ENCODE data around the gene TEX261. TPM values are rescaled to one million over a fixed set of nuclear protein-coding genes. Genes with fewer than 3 reads are reported as not detected.
A peak's percentile ranks its signal among the peaks of the same experiment; 100 is the strongest.
"Not testable (repeated sequence)": the region's sequence is repeated elsewhere in the genome, so short reads cannot be mapped to it uniquely, and the experiment has no call there.

TEX261 gene
- total RNA-seq (2014; rRNA removed; shearing (Covaris generic)): 55.3 and 59.5 TPM in 2 replicates
- polyA plus RNA-seq (2015; cell fraction: cytosol; rRNA removed): 114 and 117 TPM in 2 replicates
- polyA plus RNA-seq (2015; cell fraction: nucleus; rRNA removed): 64.8 and 135 TPM in 2 replicates

DNA sequence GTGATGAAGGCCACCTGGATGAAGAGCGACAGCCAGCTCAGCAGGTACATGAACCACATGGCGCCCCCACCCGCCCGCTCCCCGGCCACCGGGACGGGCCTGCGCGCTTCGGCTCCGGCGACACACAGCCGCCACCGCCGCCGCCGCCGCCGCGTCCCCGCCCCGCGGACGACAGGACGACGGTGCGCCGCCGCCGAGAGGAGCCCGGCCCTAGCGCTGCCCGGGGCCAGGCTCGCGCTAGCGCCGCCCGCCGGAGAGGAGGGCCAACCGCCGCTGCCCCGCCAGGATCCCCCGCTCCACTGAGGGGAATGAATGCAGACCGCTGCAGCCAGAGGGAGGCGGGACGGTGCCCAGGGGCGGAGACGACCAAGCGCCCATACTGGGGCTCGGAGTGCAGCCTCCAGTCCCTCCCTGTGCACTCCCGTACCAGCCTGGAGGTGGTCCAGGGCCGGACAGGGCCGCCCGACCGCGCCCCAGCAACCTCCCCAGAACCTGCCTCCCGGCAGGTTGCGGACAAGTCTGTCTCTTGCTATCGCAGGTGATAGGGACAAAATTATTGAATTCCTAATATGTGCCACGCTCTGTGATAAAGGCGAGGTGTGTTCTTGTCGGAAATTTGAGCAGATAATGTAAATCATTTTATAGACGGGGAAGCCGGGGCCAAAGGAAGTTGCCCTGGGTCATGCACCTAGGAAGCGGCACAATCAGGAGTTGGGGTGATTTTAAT, at the start of gene TEX261:
Gene TEX261 (minus strand): TSS at position 175 of the 727 bp plus-strand sequence. CDS start 116 bp downstream, at position 59.
- DNase-seq (ENCODE audit: low read depth, low spot score): peak; percentile 92

DNA sequence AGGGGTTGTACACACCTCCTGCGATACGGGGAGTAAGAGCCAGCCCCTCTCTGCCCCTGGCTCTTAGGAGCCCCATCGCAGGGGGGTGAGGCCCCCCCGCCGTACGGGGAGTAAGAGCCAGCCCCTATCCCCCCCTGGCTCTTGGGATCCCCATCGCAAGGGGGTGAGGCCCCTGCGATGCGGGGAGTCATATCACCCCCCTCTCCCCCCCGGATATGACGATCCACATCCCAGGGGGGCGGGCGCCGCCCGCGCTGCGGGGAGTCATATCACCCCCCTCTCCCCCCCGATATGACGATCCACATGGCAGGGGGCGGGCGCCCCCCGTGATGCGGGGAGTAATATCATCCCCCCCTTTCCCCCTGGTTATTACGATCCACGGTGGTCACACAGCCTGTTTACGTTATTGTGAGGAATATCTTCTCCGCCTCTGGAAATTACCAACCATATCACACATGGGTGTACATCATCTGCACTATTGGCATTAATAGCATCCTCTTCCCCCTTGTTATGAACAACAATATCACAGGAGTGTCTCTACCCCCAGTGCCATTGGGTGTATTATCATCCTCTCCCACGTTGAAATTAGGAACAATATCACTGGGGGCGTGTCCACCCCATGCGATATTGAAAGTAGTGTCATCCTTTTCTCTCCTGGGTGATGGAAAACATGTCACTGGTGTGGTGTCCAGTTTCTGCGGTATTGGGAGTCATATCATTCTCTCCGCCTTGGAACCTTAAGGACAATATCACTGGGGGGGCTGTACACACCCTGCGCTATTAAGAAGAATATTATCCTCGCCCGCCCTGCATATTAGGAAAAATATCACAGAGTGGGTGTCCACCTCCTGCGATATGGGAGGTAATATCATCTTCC, 49.1 kb upstream of the TEX261 start:
- in situ Hi-C loops (cut with HindIII; ENCODE audit: low pct_unique_long_range_greater_than_20kb, low sequenced_read_pairs): no loop called here

More for the DNA sequence above, at the start of gene TEX261:
- in situ Hi-C loops (cut with HindIII; ENCODE audit: low pct_unique_long_range_greater_than_20kb, low sequenced_read_pairs): no loop called here

DNA sequence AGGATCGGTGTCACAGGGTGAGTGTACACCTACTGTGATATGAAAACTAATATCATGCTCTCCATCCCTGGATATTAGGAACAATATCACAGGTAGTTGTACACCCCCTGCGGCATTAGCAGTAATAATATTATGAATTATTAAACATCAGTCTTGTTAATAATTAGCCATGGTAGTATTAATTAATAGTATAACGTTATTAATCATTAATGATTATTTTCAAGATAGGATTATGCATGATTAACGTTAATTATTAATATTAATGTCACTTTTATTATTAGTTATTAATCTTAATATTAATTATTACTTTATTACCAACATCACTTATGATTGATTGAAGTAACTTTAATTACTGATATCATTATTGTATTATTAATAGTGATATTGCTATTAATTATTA, 47.6 kb upstream of the TEX261 start:
- DNase-seq (ENCODE audit: low read depth, low spot score): no peak
- in situ Hi-C loops (cut with HindIII; ENCODE audit: low pct_unique_long_range_greater_than_20kb, low sequenced_read_pairs): no loop called here

More for the DNA sequence above, 49.1 kb upstream of the TEX261 start:
- no peak for DNase-seq (ENCODE audit: low read depth, low spot score)

- in situ Hi-C loops (cut with HindIII; ENCODE audit: low pct_unique_long_range_greater_than_20kb, low sequenced_read_pairs); DNase-seq (ENCODE audit: low read depth, low spot score): not testable (repeated sequence)
Measured at GRCh38 chr2:71036296-71036695, 41.6 kb upstream of the TEX261 start.

DNA sequence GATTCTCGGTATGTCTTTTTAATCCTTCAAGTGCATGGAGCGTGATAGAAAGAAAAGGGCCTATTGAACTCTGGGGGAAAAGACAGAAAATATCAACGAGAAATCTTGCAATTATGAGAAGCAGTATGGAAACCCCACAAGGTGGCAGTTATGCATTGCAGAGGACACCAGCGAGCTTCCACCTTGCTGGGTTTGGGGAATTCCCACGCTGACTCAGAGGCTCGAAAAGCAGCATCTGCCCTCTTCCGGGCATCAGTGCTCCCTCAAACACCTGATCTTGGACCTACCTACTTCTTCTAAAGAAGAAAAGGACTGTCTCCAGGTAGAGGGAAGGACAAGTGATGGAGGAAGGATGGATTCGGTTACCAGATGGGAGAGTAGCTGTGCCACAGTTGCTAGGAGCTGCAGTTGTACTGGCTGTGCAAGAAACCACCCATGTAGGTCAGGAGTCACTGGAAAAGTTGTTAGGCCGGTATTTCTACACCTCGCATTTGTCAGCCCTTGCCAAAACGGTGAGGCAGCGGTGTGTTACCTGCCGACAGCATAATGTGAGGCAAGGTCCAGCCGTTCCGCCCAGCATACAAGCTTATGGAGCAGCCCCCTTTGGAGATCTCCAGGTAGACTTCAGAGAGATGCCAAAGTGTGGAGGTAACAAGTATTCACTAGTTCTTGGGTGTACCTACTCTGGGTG, 29.0 kb upstream of the TEX261 start:
- DNase-seq (ENCODE audit: low read depth, low spot score): not testable (repeated sequence)

GRCh38 chr2:71021394-71021793, 26.7 kb upstream of the TEX261 start:
- DNase-seq (ENCODE audit: low read depth, low spot score); in situ Hi-C loops (cut with HindIII; ENCODE audit: low pct_unique_long_range_greater_than_20kb, low sequenced_read_pairs): not testable (repeated sequence)

More for the DNA sequence above, 29.0 kb upstream of the TEX261 start:
- in situ Hi-C loops (cut with HindIII; ENCODE audit: low pct_unique_long_range_greater_than_20kb, low sequenced_read_pairs): not testable (repeated sequence)

- DNase-seq (ENCODE audit: low read depth, low spot score); in situ Hi-C loops (cut with HindIII; ENCODE audit: low pct_unique_long_range_greater_than_20kb, low sequenced_read_pairs): not testable (repeated sequence)
Measured at GRCh38 chr2:71019989-71020388, 25.3 kb upstream of the TEX261 start.

DNA sequence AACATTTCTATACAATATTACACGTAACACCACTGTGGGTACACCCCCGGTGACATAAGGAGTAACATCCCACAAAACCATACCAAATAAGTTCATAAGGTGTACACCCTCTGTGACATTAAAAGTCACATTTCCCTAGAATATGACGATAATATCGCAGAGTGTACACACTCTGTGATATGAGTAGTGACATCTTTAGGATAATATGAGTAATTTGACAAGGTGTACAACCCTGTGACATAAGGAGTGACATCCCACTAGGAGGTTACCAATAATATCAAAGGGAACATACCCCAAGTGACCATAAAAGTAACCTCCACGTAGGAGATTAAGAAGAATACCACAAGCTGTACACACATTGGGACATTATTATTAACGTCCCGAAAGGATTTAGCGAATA, 24.0 kb upstream of the TEX261 start:
- in situ Hi-C loops (cut with HindIII; ENCODE audit: low pct_unique_long_range_greater_than_20kb, low sequenced_read_pairs): no loop called here
- no peak for DNase-seq (ENCODE audit: low read depth, low spot score)

DNA sequence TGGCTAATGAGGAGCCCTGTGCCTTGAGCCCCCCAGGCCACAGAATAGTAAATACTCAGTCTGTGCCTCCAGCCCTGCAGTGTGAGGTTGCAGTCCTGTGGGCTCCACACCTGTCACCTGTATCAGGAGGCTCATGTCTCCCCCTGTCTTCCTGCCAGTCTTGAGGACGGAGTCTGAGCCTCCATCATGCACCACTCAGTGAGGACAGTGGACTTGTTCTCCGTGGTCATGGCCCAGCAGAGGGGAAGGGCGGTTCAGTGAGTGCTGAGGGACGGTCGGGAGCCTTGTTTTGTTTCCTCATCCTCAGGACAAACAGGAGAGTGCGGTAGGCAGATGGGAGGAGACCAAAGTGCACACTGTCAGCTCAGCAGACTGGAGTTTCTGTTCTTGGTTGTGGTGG, 17.1 kb upstream of the TEX261 start:
- DNase-seq (ENCODE audit: low read depth, low spot score); in situ Hi-C loops (cut with HindIII; ENCODE audit: low pct_unique_long_range_greater_than_20kb, low sequenced_read_pairs): not testable (repeated sequence)

DNA sequence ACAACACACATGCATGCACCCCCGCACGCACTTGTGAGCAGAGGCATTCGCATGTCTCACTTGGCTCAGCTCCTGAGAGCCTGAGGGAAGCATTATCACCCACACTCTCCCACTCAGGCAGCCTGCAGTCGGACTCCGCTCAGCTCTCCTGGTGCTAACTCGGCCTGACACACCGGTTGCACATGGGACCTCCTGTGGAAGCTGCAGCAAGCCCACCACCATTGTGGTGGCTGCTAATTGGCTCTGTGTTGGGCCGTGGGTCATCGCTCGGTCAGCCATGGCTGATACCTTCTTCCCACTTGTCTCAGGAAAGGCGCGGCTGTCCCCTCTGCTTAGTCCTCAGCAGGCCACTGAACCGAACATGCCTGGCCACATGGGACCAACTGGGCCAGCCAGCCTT, 13.7 kb upstream of the TEX261 start:
- in situ Hi-C loops (cut with HindIII; ENCODE audit: low pct_unique_long_range_greater_than_20kb, low sequenced_read_pairs): no loop called here
- DNase-seq (ENCODE audit: low read depth, low spot score): no peak

- in situ Hi-C loops (cut with HindIII; ENCODE audit: low pct_unique_long_range_greater_than_20kb, low sequenced_read_pairs): no loop called here
- no peak for DNase-seq (ENCODE audit: low read depth, low spot score)
Measured at GRCh38 chr2:71006955-71007799, 12.5 kb upstream of the TEX261 start.

DNA sequence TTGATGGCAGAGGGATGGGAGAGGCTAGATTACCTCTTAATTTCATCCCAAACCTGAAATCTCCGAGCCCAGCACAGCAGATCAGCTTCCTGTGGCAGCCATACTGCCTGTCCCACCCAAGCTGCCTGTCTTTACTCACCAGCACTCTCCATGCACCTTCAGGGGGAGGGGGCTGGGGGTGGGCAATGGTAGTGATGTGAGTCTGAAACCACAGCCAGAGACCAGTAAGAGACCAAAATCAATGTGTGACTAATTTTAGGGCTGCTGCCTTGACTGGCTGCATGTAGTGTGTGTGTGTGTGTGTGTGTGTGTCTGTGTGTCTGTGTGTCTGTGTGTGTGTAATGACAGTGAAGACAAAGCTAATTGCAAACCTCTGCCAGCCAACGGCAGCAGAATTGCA, 11.7 kb upstream of the TEX261 start:
- DNase-seq (ENCODE audit: low read depth, low spot score): no peak
- in situ Hi-C loops (cut with HindIII; ENCODE audit: low pct_unique_long_range_greater_than_20kb, low sequenced_read_pairs): no loop called here

DNA sequence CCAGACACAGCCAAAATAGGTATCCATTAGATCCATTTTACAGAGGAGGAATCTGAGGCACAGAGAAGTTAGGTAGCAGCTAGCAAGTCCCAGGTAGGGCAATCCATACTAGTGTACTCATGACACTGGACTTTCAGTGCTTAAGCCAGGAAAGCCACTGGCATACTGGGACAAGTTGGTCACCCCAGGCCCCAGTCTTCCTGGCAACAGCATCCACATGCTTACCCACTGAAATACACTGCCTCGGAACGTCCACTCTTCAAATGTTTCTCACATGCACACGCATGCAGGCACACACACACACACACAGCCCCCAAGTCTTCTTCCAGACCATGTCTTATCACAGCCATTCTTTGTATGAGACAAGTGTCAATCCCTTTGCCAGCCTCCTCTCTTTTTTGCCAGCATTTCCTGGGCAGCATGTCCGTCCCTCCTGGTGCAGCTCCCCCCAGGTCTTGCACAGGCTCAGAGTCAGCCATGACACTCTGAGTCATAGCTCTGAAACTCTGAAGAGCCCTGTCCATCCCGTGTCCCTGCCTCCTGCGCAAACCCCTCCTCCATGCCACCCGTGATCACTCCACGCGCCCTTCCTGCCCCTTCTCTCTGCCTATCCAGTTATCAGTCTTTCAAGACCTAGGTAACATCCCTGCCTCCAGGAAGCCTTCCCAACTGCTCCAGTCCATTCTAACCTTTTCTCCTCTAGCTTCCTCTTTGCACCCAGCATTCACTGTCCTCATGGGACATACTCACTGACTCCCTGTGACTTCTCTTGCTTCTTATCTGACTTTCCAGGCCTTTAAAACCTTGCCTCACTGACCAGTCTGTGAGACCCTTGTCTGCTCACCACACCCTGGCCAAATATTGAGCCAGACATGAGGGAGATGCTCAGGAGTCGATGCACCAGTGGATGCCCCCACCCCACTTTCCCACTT, 10.9 kb upstream of the TEX261 start:
- in situ Hi-C loops (cut with HindIII; ENCODE audit: low pct_unique_long_range_greater_than_20kb, low sequenced_read_pairs): no loop called here
- DNase-seq (ENCODE audit: low read depth, low spot score): no peak

DNA sequence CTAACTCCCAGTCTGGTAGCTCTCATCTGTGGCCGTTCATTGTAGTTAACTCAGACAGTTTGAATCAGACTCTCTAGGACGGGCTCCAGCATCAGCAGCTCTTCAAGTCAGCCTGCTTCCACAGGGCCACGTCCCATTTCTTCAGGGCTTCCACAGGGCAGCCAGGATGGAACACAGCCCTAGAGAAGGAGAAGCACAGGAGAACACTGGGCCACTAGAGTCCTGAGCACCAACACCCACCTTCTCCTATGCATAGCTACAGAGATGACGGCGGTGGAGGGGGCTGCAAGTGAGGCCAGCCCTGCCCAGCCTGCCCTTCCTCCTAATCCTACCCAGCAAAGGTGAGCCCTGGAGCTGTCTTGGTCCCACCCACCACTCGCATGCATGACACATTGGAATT, 10.2 kb upstream of the TEX261 start:
- no peak for DNase-seq (ENCODE audit: low read depth, low spot score)
- in situ Hi-C loops (cut with HindIII; ENCODE audit: low pct_unique_long_range_greater_than_20kb, low sequenced_read_pairs): no loop called here

DNA sequence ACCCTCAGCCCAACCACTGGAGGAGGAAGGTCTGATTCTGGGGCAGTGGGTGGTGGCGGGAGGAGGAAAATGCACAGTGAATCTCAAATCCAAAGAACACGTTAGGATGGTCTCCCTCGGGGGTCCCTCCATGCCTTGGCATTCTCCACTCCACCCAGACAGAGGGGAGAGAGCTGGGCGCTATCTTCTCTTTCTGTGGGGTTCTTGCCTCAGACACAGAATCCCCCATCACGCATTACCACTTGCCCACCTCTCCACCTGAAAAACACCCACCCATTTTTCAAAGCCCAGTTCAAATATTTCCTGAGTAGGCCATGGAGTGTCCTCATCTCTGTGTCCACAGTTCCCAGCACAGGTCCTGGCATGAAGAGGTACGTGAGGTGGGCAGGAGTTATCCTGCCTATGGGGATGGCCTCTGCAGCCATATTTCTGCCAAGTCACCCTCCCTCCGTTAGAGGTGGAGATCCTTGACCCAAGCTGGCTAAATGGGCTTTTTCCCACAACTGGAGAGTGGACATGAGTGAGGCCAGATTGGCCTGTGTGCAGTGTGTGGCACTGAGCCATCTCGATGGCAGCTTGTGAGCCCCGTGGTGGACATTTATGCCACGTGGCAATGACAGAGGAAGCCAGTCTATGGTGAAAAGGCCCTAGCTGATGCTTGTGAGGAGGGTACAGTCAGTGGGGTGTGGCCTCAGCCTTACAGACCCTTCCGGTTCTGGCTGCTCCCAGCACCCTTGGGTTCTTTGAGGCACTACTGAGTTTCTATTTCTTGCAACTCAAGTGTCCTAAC, 9.5 kb upstream of the TEX261 start:
- in situ Hi-C loops (cut with HindIII; ENCODE audit: low pct_unique_long_range_greater_than_20kb, low sequenced_read_pairs): no loop called here
- no peak for DNase-seq (ENCODE audit: low read depth, low spot score)

Measured in SK-MEL-5 (cell line).